HG03432 (cell line): ENCODE data around the gene IL17A.
"Not testable (repeated sequence)": the region's sequence is repeated elsewhere in the genome, so short reads cannot be mapped to it uniquely, and the experiment has no call there.

Experiments used
- ATAC-seq: cut with Tn5 transposase; IDR thresholded peaks from one replicate; pipeline ENCODE4 v1.9.1; 2021; ENCODE audit warnings: mild to moderate bottlenecking, moderate library complexity; ENCODE audit not compliant: unreplicated experiment

The IL17A gene

DNA sequence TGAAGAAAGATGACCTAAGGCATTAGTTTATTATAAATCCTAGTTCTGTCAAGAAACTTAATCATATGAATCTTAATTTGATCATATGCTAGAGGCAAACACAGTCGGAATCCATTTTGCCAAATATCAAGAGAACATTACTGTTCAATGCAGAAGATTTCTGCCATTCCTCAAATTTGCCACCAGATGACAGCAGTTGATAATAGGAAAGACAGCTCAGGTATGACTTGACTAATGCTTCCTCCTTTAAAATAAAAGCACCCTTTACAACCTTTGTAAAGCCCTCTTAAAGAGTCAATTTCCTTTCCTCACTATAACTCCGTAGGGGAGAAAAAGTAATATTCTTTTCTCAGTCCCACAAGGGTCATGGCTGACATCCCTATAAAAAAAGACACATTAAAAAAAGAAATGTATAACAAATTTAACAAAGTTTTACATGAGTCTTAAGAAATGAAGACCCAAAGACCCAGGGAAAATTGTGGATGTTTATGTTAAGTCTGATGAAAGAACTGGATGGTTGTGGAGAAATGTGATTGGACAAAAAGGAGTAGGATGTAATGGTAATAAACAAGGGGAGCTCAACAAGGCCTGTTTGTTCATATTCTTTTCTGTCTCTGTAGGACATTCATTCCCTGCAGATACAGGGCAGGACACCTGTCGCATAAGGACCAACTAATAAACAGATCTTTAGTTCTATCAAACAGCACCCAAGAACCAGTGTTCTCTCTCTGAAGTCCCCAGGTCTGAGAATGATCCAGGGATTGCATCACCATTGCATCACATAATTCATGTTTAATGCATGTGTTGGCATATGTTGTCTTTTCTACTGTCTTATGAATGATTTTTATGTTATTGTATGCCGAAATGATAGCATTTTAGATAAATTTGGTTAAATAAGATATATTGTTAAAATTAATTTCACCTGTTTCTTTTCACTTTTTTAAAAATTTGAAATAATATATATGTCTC, 23.0 kb upstream of the IL17A start:
- peak; percentile 63 for ATAC-seq

DNA sequence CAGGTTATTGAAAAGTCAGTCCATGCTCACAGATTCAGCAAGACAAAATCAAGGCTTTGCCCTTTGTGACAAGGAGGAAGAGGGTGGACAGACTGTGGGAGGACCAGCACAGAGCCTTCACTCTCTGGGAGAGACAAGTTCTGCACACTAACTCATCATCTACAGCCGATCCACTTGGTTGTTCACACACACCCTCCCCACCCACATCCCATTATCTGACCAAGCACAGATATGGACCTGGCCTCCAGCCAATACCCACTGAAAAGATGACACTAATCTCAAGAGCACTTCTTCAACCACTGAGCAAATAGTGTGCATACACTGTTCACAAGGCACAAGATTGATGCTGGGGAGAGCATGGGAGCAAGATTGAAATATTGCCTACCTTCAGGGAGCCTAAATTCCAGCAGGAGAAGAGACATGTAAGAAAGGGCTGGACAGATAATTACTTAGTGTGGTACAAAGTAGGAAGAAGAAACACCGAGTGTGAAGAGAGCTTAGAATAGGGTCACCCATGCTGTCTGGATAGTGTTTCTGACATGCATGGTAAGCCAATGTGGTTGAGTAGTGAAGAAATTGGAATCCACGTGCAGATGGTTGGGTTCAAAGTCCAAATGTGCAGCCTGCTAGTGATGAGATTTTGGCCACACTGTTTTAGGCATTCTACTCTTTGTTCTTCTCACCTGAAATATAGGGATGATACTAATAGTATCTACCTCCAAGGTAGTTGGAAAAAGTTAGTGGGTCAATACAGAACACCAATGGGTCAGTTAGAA, 21.7 kb upstream of the IL17A start:
- no peak for ATAC-seq

GRCh38 chr6:52167267-52167666, 18.9 kb upstream of the IL17A start:
- no peak for ATAC-seq

DNA sequence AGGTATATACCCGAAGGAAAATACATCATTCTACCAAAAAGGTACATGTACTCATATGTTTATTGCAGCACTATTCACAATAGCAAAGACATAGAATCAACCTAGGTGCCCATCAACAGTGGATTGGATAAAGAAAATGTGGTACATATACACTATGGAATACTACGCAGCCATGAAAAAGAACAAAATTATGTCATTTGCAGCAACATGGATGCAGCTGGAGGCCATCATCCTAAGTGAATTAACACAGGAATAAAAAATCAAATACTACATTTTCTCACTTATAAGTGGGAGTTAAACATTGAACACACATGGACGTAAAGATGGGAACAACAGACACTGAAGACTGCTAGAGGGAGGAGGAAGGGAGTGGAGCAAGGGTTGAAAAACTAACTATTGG, 17.8 kb upstream of the IL17A start:
- not testable (repeated sequence) for ATAC-seq

DNA sequence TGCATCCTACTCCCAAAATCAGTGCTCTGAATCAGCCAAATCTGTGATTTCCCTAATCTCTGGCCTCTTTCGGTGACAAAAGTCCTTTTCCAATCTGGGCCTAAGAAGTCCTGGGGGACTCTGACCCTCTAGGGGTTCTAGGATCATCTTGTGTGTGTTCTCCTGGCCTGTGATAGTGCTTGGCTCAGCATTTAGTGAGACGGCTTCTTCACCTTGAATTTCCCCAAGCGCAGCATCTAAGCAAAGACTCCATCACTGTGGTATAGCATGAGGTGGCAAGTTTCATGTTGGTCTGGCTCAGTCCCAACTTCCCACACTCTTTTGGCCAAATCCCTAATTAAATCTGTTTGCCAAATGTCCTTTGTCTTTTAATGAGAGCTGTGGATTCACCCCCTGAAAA, 12.1 kb upstream of the IL17A start:
- no peak for ATAC-seq

DNA sequence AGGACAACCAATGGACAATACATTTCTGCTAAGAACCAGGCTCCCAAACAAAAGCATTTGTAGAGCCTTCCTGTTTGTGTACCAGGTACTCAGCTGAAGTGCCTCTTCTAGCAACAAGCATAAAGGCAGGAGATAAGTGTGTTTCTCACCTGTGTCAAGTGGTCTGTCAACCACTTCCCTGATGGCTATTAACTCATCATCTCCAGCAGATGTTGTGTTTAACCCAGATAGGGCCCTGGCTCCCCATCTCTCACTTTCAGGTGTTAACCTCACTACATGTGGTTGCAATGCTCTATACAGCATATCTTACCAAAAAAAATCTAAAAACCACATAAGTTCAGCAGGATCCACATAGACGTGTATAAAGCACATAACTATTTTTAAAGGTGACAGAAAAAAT, 9.6 kb upstream of the IL17A start:
- peak; percentile 86 for ATAC-seq

GRCh38 chr6:52177961-52178360, 8.2 kb upstream of the IL17A start:
- ATAC-seq, result no peak

GRCh38 chr6:52180787-52181558, 5.2 kb upstream of the IL17A start:
- ATAC-seq, result peak; percentile 83

- no peak for ATAC-seq
Observed at GRCh38 chr6:52183131-52183713, 3.0 kb upstream of the IL17A start.

DNA sequence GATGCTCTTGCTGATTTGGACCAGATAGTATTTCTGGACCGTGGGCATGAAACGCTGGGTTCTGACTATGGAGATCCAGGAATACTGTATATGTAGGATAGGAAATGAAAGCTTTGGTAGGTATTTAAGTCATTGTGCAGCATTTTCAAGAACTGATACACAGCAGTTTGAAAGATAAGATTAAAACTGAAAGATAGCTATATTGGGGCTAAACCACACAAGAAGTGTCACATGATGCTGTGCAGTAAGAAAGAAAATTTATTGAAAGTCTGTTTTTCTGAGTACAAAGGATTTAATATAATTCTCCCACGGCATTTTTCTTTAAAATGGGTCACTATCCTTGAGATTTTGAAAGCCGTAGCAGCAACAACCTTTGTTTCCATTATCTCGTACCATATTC, 305 bp downstream of the IL17A start:
- peak; percentile 88 for ATAC-seq

- no peak for ATAC-seq
Observed at GRCh38 chr6:52187098-52187497, 923 bp downstream of the IL17A start.

- ATAC-seq, result no peak
Observed at GRCh38 chr6:52189974-52190373, 3.8 kb downstream of the IL17A start.

DNA sequence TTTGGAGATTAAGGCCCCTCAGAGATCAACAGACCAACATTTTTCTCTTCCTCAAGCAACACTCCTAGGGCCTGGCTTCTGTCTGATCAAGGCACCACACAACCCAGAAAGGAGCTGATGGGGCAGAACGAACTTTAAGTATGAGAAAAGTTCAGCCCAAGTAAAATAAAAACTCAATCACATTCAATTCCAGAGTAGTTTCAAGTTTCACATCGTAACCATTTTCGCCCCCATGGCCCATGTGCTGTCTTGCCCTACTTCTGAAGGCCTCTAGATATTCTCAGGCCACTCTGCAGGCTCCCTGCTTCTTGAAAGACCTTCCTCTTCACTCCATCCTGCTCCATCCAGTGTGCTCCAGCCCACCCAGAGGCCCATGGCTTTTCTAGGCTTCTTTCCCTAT, 4.2 kb downstream of the IL17A start:
- ATAC-seq, result no peak

- ATAC-seq, result no peak
Observed at GRCh38 chr6:52191824-52192223, 5.6 kb downstream of the IL17A start.

DNA sequence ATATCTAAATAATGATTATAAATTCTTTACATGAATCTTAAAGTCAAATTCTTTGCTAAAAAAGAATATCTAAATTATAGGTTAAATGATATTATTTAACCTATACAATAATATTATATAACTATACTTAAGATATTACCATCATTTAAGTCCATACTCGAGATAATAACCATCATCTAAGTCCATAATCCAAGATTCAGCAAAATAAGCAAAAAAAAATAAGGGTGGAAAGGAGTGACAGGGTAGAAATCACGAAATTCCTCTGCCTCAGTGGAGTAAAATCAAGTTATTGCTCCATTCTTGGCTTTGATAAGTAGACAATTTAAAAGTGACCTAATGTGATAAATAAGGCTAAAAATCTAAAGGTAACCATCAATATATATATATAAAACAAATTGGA, 9.7 kb downstream of the IL17A start:
- ATAC-seq, result no peak

DNA sequence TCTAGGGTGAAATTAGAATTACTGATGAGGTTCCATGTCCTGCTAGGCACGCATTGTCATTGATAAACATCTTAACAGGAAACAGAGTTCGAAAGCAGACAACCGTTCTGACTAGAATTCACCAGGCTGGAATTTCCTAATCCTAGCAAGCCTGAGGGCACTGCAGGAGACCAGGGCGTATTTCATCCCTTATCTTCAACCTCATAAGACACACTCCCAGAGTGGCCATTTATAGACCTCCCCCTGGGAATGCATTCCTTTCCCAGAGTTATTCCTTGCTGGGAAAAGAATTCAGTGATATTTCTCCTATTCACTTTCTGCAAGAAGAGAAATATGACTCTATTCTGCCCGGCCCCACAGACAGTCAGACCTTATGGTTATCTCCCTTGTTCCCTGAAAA, 13.9 kb downstream of the IL17A start:
- ATAC-seq, result not testable (repeated sequence)

- no peak for ATAC-seq
Observed at GRCh38 chr6:52201046-52201445, 14.9 kb downstream of the IL17A start.

DNA sequence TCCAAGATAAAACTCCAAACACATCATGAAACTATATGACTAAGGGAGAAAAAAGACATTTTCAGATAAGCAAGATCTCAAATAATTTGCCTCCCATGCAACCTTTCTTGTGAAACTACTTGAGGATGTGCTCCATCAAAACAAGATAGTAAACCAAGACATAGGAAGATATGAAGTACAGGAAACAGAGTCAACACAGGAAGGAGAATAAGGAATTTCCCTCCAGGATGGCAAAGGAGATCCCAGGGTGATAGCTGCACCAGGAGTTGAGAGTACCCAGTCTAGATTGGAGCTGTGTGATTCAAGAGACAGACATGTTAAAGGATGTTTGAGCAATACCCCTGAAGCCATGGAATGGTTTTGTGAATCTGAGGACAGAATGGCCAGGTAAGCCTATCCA, 15.3 kb downstream of the IL17A start:
- no peak for ATAC-seq

- ATAC-seq, result no peak
Observed at GRCh38 chr6:52207066-52207465, 20.9 kb downstream of the IL17A start.

- ATAC-seq, result no peak
Observed at GRCh38 chr6:52208612-52209011, 22.4 kb downstream of the IL17A start.

DNA sequence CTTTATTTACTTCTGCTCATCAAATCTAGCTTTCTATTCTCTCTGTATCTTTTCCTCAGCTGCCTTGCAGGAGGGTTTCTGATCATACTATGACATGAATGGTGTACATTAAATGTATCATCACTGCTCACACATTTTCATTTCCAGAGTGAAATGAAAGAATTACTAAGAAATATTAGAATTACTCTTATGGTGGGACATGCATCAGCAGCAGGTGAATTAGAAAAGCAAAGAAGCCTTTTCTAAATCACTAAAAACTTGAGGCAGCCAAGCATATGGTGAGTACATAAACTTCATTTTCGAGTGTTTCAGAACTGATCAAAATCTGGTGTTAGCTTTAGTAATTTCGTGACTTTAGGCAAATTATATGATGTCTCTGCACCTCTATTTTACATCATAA, 23.6 kb downstream of the IL17A start:
- ATAC-seq, result peak; percentile 66
